GM19328 (cell line): ENCODE results near the gene DYNC1H1.

Experiments used
- ATAC-seq: cut with Tn5 transposase; IDR thresholded peaks from one replicate; pipeline ENCODE4 v1.9.1; 2021; ENCODE audit warnings: mild to moderate bottlenecking, moderate library complexity; ENCODE audit not compliant: unreplicated experiment

DYNC1H1 gene

GRCh38 chr14:101939646-101940170, 24.7 kb upstream of the DYNC1H1 start:
- ATAC-seq: no peak

- no peak for ATAC-seq
Measured at GRCh38 chr14:101944451-101944850, 19.9 kb upstream of the DYNC1H1 start.

GRCh38 chr14:101945171-101945570, 19.2 kb upstream of the DYNC1H1 start:
- no peak for ATAC-seq

GRCh38 chr14:101947577-101947903, 16.8 kb upstream of the DYNC1H1 start:
- peak; percentile 2 for ATAC-seq

GRCh38 chr14:101947904-101948665, 16.3 kb upstream of the DYNC1H1 start:
- peak; percentile 98 for ATAC-seq

GRCh38 chr14:101948666-101949216, 15.6 kb upstream of the DYNC1H1 start:
- no peak for ATAC-seq

GRCh38 chr14:101950100-101950499, 14.3 kb upstream of the DYNC1H1 start:
- ATAC-seq: no peak

GRCh38 chr14:101950516-101951215, 13.7 kb upstream of the DYNC1H1 start:
- no peak for ATAC-seq

GRCh38 chr14:101953151-101953550, 11.2 kb upstream of the DYNC1H1 start:
- no peak for ATAC-seq

GRCh38 chr14:101954501-101954900, 9.9 kb upstream of the DYNC1H1 start:
- no peak for ATAC-seq

GRCh38 chr14:101955695-101956161, 8.6 kb upstream of the DYNC1H1 start:
- no peak for ATAC-seq

GRCh38 chr14:101956179-101956885, 8.0 kb upstream of the DYNC1H1 start:
- no peak for ATAC-seq

- ATAC-seq: no peak
Measured at GRCh38 chr14:101957406-101958234, 6.8 kb upstream of the DYNC1H1 start.

GRCh38 chr14:101958418-101959180, 5.8 kb upstream of the DYNC1H1 start:
- no peak for ATAC-seq

GRCh38 chr14:101959277-101959676, 5.1 kb upstream of the DYNC1H1 start:
- ATAC-seq: no peak

GRCh38 chr14:101960225-101960624, 4.1 kb upstream of the DYNC1H1 start:
- no peak for ATAC-seq

GRCh38 chr14:101961011-101961721, 3.2 kb upstream of the DYNC1H1 start:
- no peak for ATAC-seq

GRCh38 chr14:101961746-101962502, 2.4 kb upstream of the DYNC1H1 start:
- ATAC-seq: no peak
